GM19193 (cell line): ENCODE measurements around the gene ZNF714.
A peak's percentile ranks its signal among the peaks of the same experiment; 100 is the strongest.

Experiments
- POLR2A ChIP-seq: IDR thresholded peaks from 4 replicates; pipeline ENCODE4 v1.6.1; 2011; ENCODE audit not compliant: insufficient read depth, insufficient read length; ENCODE audit errors: extremely low read depth

ZNF714 gene

DNA sequence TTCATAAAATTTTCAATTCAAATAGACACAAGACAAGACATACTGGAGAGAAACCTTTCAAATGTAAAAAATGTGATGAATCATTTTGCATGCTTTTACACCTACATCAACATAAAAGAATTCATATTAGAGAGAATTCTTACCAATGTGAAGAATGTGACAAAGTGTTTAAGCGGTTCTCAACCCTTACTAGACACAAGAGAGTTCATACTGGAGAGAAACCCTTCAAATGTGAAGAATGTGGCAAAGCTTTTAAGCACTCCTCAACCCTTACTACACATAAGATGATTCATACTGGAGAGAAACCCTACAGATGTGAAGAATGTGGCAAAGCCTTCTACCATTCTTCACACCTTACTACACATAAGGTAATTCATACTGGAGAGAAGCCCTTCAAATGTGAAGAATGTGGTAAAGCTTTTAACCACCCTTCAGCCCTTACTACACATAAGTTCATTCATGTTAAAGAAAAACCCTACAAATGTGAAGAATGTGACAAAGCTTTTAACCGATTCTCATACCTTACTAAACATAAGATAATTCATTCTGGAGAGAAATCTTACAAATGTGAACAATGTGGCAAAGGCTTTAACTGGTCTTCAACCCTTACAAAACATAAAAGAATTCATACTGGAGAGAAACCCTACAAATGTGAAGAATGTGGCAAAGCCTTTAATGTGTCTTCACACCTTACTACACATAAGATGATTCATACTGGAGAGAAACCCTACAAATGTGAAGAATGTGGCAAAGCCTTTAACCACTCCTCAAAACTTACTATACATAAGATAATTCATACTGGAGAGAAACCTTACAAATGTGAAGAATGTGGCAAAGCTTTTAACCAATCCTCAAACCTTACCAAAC, 35.3 kb downstream of the ZNF714 start:
- no peak for TF ChIP-seq POLR2A

DNA sequence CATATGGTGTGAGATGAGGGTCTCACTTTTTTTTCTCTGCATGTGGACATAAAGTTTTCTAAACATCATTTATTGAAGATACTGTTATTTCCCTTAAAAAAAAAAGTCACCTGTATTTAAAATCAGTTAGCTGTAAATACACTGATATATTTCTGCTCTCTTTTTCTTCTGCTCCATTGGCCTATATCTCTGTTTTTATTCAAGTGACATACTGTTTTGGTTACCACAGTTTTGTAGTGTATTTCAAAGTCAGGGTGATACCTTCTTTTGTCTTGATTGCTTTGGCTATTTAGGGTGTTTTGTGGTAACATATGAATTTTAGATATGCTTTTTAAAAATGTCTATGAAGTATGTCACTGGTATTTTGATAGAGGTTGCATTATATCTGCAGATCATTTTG, 44.1 kb downstream of the ZNF714 start:
- no peak for TF ChIP-seq POLR2A

DNA sequence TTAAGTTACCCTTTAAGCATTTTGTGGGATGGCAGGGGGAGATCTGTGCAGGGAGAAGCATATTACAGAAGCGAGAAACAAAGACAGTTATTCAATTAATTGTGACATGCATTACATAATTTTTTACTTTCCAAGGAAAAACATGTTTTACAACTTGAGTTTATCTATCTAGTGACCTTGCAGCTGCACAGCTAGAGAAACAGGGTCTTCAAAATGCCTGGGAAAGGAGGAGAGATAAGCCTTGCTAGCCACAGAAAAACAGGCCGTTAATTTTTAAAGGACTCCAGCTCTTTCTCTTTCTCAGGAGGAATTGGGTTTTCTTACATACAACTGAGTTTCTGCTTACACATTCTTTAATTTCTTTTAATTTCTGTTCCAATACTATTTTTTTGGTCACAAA, 45.0 kb downstream of the ZNF714 start:
- TF ChIP-seq POLR2A = no peak

DNA sequence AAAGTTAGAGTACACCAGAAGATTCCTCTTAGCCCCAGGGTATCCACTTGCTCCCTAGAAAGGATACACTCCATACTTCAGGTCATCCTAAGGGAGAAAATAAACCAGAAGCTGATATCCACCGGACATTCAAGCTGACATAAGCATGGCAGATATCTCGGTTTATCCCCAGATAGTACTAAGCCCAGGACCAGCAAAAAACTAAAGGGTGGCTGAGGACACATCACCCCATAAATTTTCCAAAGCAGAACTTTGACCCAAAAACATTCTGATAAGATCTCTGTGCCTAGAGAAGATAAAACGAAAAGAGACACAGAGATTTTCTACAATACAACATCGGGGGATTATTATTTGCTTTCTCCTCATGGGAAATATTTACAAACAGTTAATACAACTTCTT, 45.9 kb downstream of the ZNF714 start:
- no peak for TF ChIP-seq POLR2A

DNA sequence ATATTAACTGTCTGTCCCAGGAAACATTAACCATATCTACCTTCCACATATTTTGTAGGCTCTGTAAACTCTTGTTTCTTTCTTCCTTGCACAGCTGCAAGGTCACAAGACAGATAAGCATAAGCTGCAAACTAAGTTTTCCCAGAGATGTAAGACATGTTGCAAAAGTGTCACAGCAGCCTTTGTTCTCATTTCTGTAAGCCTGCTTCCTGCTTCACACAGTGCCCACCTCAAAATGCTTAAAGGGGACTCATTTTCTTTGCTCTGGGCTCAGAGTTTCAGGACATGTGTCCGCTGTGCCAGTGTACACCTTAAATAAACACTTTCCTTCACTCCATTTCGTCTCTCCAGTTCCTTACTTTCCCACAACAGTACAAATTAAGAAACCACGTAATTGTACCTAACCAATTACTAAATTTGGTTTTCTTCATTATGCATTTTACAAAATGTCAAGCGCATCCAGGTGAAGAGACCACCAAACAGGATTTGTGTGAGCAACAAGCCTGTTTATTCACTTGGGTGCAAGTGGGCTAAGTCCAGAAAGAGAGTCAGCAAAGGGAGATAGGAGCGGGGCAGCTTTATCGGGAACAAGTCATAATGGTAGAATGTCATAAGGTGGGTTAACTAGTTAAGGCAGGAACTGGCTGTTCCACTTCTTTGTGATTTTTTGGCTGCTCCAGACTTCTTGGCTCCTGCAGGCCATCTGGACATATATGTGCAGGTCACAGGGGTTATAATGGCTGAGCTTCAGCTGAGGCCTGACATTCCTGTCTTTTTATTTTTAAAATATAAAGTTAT, 47.1 kb downstream of the ZNF714 start:
- no peak for TF ChIP-seq POLR2A

DNA sequence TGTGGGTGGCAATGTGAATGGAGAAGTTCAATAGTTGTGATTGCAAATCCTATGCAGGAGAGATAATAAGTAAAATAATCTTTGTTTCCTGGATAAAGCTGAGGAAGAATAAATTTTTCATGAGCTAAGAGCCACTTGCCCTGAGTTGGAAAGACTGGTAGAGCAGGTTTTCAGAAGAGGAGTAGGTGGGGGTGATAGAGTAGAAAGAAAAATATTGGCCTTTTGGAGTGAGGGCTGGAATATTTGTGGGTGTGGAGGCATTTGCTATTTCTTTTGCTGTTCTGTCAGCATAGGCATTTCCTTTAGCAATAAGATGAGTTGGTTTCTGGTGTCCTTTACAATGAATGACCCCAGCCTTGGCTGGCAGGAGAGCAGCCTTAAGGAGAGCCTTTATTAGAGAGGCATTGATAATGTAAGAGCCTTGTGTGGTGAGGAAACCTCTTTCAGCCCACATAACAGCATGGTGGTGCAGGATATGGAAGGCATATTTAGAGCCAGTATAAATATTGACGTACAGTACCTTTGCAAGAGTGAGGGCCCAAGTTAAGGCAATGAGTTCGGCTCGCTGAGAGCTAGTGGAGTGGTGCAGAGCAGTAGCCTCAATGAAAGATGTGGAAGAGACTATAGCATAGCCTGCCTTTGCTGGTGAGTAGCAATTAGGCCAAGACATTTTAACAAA, 48.2 kb downstream of the ZNF714 start:
- TF ChIP-seq POLR2A = no peak

DNA sequence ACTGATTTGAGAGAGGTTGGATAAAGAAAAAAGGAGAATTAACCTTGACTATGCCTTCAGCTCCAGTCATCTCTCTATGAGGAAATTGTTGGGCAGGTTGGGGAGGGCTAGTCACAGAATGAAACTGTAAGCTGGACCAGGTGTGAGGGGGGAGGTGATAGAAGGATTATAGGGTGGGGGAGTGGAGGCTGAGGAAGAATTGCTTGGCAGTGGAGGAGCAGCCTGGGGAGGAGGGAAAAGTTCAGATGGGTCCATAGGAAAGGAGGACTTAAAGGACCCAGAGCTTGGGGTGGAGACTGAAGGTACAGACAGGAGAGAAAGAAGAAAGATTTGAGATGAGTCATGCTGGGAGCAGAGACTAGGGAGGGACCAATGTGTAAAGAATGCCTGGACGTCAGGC, 51.6 kb downstream of the ZNF714 start:
- TF ChIP-seq POLR2A = no peak

DNA sequence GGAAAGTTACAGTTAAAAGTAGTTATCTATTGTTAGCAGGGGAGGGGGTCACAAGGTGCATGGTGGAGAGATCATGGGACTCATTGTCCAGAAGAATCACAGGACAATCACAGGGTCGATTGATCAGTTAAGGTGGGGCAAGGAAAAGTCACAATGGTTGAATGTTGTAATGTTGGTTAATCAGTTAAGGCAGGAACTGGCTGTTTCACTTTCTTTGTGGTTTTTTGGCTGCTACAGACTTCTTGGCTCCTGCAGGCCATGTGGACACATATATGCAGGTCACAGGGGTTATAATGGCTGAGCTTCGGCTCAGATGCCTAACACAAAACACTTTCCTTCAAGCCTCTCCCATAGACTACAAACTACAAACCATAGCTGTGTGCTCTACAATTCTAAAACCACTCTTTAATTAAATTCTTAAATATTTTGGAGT, 52.9 kb downstream of the ZNF714 start:
- TF ChIP-seq POLR2A = no peak

DNA sequence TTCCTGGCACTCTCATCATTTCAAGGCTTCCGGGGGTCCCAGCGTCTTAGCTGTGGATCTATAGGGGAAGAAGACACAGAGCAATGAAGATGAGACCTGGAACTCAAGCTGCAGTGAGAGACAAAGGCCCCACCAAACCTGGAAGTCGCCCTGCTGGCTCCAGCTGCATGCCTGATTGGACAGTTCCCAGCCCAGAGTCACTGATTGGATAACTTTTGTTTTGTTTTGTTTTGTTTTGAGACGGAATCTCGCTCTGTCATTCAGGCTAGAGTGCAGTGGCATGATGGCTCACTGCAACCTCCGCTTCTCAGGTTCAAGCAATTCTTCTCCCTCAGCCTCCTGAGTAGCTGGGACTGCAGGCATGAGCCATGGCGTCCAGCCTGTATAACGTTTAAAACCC, 53.4 kb downstream of the ZNF714 start:
- no peak for TF ChIP-seq POLR2A

DNA sequence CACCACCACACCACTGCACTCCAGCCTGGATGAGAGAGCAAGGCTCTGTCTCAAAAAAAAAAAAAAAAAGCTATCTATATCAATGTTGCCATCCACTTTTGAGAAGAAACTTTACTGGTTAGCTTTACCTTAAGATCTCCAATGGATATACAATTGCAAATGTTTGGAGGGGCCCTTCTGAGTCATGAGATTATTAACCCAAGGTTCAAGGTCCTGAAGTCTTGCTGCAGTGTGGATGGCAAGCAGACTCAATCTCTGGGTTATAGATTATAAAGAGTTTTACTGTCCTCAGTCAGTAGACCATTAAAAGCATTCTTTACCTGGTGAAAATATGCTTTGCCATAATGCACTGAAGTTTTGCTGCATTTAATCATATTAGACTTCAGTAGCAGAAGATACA, 56.1 kb downstream of the ZNF714 start:
- TF ChIP-seq POLR2A = no peak

DNA sequence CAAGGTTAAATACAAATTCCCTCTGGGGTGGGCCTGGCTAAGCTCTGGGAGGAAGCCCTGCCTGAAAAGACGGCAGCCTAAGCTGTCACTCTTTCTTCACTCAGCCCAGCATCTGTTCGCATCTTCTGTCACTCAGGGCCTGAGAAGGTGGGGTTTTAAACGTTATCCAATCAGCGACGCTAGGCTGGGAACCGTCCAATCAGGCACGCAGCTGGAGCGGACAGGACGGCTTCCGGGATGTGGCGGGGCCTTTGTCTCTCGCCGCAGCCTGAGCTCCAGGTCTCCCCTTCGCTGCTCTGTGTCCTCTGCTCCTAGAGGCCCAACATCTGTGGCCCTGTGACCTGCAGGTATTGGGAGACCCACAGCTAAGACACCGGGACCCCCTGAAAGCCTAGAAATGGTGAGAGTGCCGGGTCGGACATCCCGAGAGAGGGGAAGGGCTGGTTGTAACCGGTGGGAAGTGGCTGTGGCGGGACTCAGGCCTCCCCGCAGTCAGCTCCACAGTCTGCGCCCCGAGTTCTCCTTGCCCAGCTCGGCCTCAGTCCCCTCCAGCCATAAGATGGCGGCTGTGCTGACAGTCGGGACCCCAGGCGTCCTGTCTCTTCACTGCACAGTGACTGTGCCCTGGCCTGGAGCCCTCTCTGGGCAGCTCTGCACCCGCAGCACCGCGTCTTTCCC, 59.9 kb downstream of the ZNF714 start, which contains the start of gene ZNF431:
Gene ZNF431, plus strand, starts transcription at position 254 of the 678 bp plus-strand sequence. Its CDS starts 144 bp downstream, at position 398.
- peak; percentile 86 for TF ChIP-seq POLR2A

DNA sequence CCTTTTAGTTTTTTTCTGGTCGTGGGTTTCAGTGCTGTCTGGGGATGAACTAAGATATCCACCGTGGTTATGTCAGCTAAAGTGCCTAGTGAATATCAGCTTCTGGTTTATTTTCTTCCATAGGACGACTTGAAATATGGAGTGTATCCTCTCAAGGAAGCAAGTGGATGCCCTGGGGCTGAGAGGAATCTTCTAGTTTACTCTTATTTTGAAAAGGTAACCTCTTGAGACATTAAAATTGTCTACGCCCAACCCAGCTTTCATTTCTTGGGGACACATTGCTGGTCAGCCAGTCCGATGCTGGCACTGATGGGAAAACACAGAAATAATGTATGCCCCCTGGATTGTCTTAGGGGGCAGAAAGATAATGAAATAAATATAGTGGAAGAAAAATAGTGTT, 61.4 kb downstream of the ZNF714 start:
- TF ChIP-seq POLR2A = no peak

DNA sequence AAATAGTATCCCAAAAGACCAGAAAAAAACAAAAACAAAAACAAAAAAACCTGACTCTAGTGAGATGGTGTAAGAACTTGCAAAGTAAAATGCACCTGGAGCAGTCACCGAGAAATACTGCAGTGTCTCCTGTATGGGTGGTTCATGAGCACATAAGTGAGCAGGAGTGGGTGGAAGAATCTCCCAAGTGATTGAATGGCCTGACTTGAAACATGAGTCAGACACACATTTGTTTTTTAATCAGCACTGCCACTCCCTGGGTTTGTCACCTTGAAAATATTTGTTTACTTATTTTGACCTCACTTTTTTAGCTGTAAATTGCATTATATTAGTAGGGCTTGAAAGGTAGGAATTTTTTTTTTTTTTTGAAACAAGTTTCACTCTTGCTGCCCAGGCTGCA, 61.9 kb downstream of the ZNF714 start:
- no peak for TF ChIP-seq POLR2A

DNA sequence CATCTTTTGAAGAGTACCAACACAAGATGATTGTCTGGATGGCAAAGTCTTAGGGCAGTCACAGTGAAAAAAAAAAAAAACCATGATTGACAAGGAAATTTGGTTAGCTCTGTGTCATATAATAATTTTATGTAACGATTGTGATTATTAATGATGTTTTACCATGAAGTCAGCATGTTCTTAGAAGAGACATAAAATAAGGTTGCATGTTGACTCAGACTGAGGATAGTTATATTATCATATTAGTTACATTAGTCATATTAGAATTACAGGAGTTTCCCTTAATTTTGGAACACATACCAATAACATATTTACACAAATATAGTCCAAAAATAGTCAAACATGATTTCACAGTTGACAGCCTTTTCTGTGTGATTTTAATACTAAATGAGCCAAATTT, 65.5 kb downstream of the ZNF714 start:
- no peak for TF ChIP-seq POLR2A

DNA sequence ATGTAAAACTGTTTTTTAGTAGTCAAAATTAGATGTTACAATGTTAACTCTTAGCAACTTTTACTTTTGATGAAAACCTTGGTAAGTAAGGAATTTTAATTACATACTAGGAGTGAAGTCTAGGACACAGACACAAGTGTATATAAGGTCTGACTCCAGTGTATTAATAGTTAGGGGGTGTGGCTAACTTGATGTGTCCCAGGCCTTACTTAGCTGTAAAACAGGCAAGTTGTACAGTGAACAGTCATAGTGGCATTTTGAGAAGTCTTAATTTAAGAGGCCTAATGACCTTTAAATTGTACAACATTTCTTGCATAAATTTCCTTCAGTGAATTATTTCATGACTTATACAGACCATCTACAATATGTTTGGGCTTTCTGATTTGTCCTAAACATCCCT, 66.7 kb downstream of the ZNF714 start:
- no peak for TF ChIP-seq POLR2A
